Neural progenitor cell (in vitro differentiated cells): ENCODE results near the gene POU2F2. TPM values are rescaled to one million over a fixed set of nuclear protein-coding genes. Genes with fewer than 3 reads are reported as not detected.

Experiments used
- DNase-seq: peaks from one replicate; pipeline ENCODE4 v3.0.0-alpha.2; 2016; ENCODE audit warnings: low spot score
- H2AFZ ChIP-seq: fragments of 200-600 bp; sonication (generic); replicated peaks from 2 replicates; pipeline ENCODE4 v1.6.1; 2016; ENCODE audit warnings: antibody characterized with exemption
- H3F3A ChIP-seq: fragments of 200-600 bp; sonication (generic); 2 replicates; pipeline ENCODE4 v1.6.1; 2016; ENCODE audit warnings: antibody characterized with exemption, low read depth
- H3K27ac ChIP-seq: fragments of 200-600 bp; sonication (generic); 2 replicates; pipeline ENCODE4 v1.5.1; 2016; ENCODE audit warnings: mild to moderate bottlenecking
- H3K27me3 ChIP-seq: fragments of 200-600 bp; sonication (generic); 2 replicates; pipeline ENCODE4 v1.6.1; 2016; ENCODE audit warnings: mild to moderate bottlenecking, moderate library complexity
- H3K36me3 ChIP-seq: fragments of 200-600 bp; sonication (generic); 2 replicates; pipeline ENCODE4 v1.5.1; 2016
- H3K4me1 ChIP-seq: fragments of 200-600 bp; sonication (generic); 2 replicates; pipeline ENCODE4 v1.6.1; 2016; ENCODE audit warnings: mixed run types
- H3K4me2 ChIP-seq: fragments of 200-600 bp; sonication (generic); 2 replicates; pipeline ENCODE4 v1.6.1; 2016
- H3K4me3 ChIP-seq: fragments of 200-600 bp; sonication (generic); 2 replicates; pipeline ENCODE4 v1.5.1; 2016
- H3K79me2 ChIP-seq: fragments of 200-600 bp; sonication (generic); 2 replicates; pipeline ENCODE4 v1.6.1; 2016; ENCODE audit warnings: low read depth
- H3K9ac ChIP-seq: fragments of 200-600 bp; sonication (generic); 2 replicates; pipeline ENCODE4 v1.6.1; 2016
- H3K9me3 ChIP-seq: fragments of 200-600 bp; sonication (generic); 2 replicates; pipeline ENCODE4 v1.5.1; 2016; ENCODE audit warnings: low read depth
- H4K20me1 ChIP-seq: fragments of 200-600 bp; sonication (generic); 2 replicates; pipeline ENCODE4 v1.6.1; 2016; ENCODE audit warnings: low read depth
- H3K27ac Mint-ChIP-seq: 3 replicates; pipeline ENCODE4 v1.8.0; 2021; ENCODE audit warnings: mixed read lengths
- H3K27me3 Mint-ChIP-seq: 2 replicates; pipeline ENCODE4 v1.8.0; 2022; ENCODE audit warnings: low read depth, mild to moderate bottlenecking, inconsistent platforms, moderate library complexity, mixed read lengths; ENCODE audit not compliant: insufficient read depth
- H3K36me3 Mint-ChIP-seq: 3 replicates; pipeline ENCODE4 v1.8.0; 2021; ENCODE audit warnings: mixed read lengths
- H3K4me1 Mint-ChIP-seq: 3 replicates; pipeline ENCODE4 v1.8.0; 2021; ENCODE audit warnings: mixed read lengths
- H3K4me3 Mint-ChIP-seq: 3 replicates; pipeline ENCODE4 v1.8.0; 2021; ENCODE audit warnings: mild to moderate bottlenecking, moderate library complexity, mixed read lengths
- H3K9me3 Mint-ChIP-seq: 3 replicates; pipeline ENCODE4 v1.8.0; 2020; ENCODE audit warnings: mixed read lengths
- CTCF ChIP-seq: fragments of 200-600 bp; sonication (generic); IDR thresholded peaks from 2 replicates; pipeline ENCODE4 v1.5.1; 2017; ENCODE audit warnings: antibody characterized with exemption, mild to moderate bottlenecking
- EZH2 ChIP-seq: fragments of 200-600 bp; sonication (generic); IDR thresholded peaks from 2 replicates; pipeline ENCODE4 v1.6.1; 2017; ENCODE audit warnings: antibody characterized with exemption, mild to moderate bottlenecking, moderate library complexity
- EZH2phosphoT487 ChIP-seq: fragments of 200-600 bp; sonication (generic); IDR thresholded peaks from 2 replicates; pipeline ENCODE4 v1.6.1; 2017; ENCODE audit warnings: antibody characterized with exemption
- total RNA-seq: library from RNA; depleted of rRNA; stranded (reverse); fragments of >200 nt; gene quantifications from 2 replicates; pipeline ENCODE4 v1.2.3, GENCODE V29; 2015; ENCODE audit warnings: low replicate concordance

Gene POU2F2
- total RNA-seq, 1 donor from 2014 or later, result 0.69 TPM

GRCh38 chr19:42156571-42156970, 24.3 kb upstream of the POU2F2 start:
- peaks cover 21% of the 10 kb centered on the region for H3K27me3 Mint-ChIP-seq
- Histone ChIP-seq H3K9ac (no peak overlapping the region), H4K20me1 (no peaks in the 10 kb centered on the region), H3K9me3 (no peaks in the 10 kb centered on the region), H3K4me3 (no peak overlapping the region), H3K27ac (no peak overlapping the region), H3K79me2 (no peaks in the 10 kb centered on the region), H3K36me3 (no peaks in the 10 kb centered on the region), H3K4me1 (peaks cover 22% of the 10 kb centered on the region), H3F3A (peaks cover 2% of the 10 kb centered on the region), H3K4me2 (no peak overlapping the region), H3K27me3 (peaks cover 48% of the 10 kb centered on the region), H2AFZ (no peak overlapping the region)
- TF ChIP-seq EZH2phosphoT487, result no peak
- TF ChIP-seq EZH2, result no peak
- TF ChIP-seq CTCF, result no peak
- no peak for DNase-seq
- peak overlapping the region; percentile 26 for H3K27ac Mint-ChIP-seq
- H3K4me3 Mint-ChIP-seq, result no peak overlapping the region
- no peaks in the 10 kb centered on the region for H3K36me3 Mint-ChIP-seq
- no peaks in the 10 kb centered on the region for H3K9me3 Mint-ChIP-seq
- H3K4me1 Mint-ChIP-seq, result peaks cover 49% of the 10 kb centered on the region

GRCh38 chr19:42155796-42156195, 23.6 kb upstream of the POU2F2 start:
- H3K4me2 ChIP-seq, result peak overlapping the region; percentile 18
- peaks cover 2% of the 10 kb centered on the region for H3F3A ChIP-seq
- no peak overlapping the region for H2AFZ ChIP-seq
- H3K4me1 ChIP-seq, result peaks cover 22% of the 10 kb centered on the region
- H3K27me3 ChIP-seq, result peaks cover 41% of the 10 kb centered on the region
- H3K4me1 Mint-ChIP-seq, result peaks cover 45% of the 10 kb centered on the region
- TF ChIP-seq CTCF (no peak), EZH2 (no peak), EZH2phosphoT487 (no peak)
- no peak overlapping the region for H3K27ac Mint-ChIP-seq
- peak overlapping the region; percentile 38 for H3K4me3 Mint-ChIP-seq
- DNase-seq, result no peak
- H3K79me2 ChIP-seq, result no peaks in the 10 kb centered on the region
- H3K27ac ChIP-seq, result no peak overlapping the region
- no peaks in the 10 kb centered on the region for H3K9me3 ChIP-seq
- H3K27me3 Mint-ChIP-seq, result peaks cover 18% of the 10 kb centered on the region
- H3K9me3 Mint-ChIP-seq, result no peaks in the 10 kb centered on the region
- no peak overlapping the region for H3K9ac ChIP-seq
- H4K20me1 ChIP-seq, result no peaks in the 10 kb centered on the region
- no peaks in the 10 kb centered on the region for H3K36me3 Mint-ChIP-seq
- no peaks in the 10 kb centered on the region for H3K36me3 ChIP-seq
- no peak overlapping the region for H3K4me3 ChIP-seq

- Mint-ChIP-seq H3K4me3 (peak overlapping the region; percentile 0), H3K27me3 (peaks cover 17% of the 10 kb centered on the region), H3K36me3 (no peaks in the 10 kb centered on the region), H3K4me1 (peaks cover 49% of the 10 kb centered on the region), H3K9me3 (no peaks in the 10 kb centered on the region), H3K27ac (peak overlapping the region; percentile 31)
- Histone ChIP-seq H3K4me1 (peaks cover 30% of the 10 kb centered on the region), H3F3A (peaks cover 2% of the 10 kb centered on the region), H3K36me3 (no peaks in the 10 kb centered on the region), H3K9ac (no peak overlapping the region), H3K4me3 (no peak overlapping the region), H3K27ac (no peak overlapping the region), H3K27me3 (peaks cover 30% of the 10 kb centered on the region), H4K20me1 (no peaks in the 10 kb centered on the region), H3K79me2 (no peaks in the 10 kb centered on the region), H3K4me2 (no peak overlapping the region), H3K9me3 (no peaks in the 10 kb centered on the region), H2AFZ (no peak overlapping the region)
- TF ChIP-seq EZH2, result no peak
- no peak for TF ChIP-seq EZH2phosphoT487
- TF ChIP-seq CTCF, result no peak
- DNase-seq, result no peak
Measured at GRCh38 chr19:42154471-42155323, 22.5 kb upstream of the POU2F2 start.
